ENCODE results near the gene IL12B.
A peak's percentile ranks its signal among the peaks of the same experiment; 100 is the strongest.
"Not testable (repeated sequence)": the region's sequence is repeated elsewhere in the genome, so short reads cannot be mapped to it uniquely, and the experiment has no call there.

The IL12B gene

DNA sequence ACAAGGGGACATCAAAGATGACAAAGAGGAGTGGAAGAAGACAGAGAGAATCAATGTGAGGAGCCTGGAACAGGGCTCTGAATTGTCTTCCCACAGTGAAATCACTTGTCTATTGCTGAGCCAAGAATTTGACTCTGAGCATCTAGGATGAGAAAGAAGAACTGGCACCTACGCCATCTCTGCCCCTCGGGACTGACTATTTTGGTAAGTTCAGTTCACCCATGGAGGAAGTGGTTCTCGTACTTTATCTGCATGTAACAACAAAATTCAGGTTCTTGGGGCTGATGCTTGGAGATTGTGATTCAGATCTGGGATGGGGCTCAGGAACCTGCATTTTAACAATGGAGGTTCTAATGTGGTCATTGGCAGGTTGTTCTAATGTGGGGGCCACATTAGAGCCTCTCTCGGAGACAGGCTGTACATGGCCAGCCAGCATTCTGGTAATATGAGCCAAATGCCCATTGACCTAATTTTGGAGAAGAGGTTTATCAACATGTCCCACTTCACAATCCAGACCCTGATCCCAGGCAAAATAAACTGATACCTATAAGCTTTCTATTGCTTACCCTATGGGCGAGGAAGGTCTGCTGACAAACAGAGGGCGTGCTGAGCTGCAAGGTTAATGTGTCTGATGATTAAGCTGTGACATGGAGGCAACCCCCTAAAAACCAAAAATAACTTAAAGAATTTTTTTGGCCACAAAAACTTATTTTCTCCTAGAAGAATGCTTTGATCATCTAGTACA, 2.7 kb upstream of the IL12B start:
- DNase-seq = no peak

DNA sequence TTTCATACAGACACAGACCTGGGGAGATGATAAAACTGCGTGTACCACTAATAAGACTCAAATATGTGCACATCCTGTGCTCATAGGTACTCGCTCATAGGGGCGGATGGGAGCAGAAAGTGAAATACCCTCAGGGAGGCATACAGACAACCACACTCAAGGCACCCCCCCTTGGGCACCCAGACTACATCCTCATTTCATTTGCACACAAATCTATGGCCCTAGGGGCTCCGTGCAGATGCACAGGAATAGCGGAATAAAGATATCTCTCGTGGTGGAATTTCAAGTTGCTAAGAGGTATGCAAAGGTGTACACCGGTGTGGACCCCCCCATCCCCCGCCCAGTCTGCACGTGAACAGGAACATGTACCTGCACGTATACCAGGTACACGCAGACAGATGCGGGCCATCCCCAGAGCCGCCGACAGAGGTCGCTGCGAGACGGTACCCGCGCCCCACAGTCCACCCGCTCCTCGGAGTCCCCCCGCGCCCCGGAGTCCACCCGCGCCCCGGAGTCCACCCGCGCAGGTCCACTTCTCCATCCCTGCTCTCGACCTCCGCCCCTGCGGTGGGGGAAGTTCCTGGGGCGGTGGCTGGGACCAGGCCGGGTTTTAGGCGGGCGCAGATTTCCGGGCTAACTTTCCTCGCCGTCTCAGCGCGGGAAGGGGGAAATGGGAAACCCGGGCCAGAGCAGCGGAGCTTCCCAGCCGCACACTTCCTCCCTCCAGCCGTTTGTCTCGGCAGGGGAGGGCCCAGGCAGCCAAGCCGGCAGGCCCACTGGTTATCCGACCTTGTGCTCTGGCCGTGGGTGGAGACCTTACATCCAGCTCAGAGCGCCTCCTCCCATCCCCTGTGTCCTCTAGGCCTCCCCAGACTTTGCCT, 1.0 kb upstream of the IL12B start:
- DNase-seq = peak; percentile 83

DNA sequence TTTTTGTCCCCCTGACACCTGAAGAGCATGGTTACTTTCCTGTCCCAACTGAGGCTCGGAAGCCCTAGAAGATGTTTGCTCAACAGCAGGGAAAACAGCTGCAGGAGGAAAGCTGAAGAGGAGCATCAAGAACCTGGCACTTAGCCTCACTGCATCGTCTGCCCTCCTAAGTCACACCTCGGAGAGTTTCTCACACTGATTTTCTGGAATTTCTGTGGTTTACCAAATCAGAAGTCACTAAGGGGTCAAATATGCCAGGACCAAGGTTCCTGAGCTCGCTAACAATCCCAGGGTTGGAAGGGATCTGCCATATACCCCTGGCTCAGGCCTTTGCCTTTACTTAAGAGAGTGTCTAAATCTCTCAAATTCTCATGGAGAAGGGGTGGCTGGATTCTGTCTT, 5.3 kb downstream of the IL12B start:
- DNase-seq = no peak

DNA sequence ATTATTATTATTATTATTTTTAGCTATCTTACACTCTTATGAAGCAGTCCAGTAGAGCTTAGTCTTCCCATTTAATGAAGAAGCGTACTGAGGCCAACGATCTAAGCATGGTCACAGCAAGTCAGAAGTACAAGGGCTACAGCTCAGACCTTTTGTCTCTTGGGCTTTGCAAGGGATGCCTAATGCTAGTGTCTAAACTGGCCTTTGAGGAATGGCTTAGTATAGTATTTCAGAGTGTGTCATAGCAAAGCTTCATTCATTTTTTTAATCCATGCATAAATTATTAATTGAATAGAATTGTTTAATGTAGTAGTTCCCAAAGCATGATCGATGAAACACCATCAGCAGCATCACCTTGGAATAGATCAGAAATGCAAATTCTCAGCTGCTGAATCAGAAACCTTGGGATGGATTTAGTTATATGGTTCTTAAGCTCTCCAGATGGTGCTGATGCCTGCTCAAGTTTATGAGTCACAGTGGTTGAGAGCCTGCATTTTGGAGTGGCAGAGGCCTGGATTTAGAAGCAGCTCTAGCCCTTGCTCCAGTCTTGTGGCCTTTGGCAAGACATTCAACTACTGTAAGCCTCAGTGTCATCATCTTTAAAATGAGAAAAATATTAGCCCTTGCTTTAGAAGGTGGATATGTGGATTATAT, 6.1 kb downstream of the IL12B start:
- no peak for DNase-seq

DNA sequence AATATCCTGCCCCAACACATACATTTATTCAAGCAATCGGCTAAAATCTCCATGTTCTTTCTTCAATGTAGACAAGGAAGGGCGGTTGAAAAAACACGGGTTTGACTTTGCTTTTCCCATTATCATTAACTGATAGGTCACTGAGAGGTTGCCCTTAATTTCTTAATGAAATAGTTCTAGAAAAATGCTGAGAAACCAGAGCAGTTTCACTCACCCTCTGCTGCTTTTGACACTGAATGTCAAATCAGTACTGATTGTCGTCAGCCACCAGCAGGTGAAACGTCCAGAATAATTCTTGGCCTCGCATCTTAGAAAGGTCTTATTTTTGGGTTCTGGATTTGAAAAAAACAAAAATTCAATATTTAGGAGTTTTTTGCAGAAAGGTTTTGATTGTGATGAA, 8.1 kb downstream of the IL12B start:
- no peak for DNase-seq

DNA sequence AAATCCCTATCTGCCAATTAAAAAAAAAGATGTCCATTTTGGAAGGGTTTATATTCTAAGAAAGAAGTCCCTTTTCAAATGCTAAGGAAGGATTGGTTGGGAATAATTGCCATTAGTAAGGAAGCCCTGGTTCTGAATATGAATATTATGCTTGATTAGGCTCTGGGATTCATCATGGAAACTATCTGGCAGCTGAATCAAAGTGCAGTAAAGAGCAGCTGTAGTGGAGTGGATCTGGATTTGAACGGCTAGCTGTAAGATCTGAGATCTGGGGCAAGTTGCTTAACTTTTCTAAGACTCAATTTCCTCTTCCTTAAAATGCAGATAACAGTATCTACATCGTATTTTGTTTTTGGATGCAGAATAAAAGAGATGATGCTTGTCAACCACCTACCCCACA, 10.5 kb downstream of the IL12B start:
- DNase-seq = no peak

DNA sequence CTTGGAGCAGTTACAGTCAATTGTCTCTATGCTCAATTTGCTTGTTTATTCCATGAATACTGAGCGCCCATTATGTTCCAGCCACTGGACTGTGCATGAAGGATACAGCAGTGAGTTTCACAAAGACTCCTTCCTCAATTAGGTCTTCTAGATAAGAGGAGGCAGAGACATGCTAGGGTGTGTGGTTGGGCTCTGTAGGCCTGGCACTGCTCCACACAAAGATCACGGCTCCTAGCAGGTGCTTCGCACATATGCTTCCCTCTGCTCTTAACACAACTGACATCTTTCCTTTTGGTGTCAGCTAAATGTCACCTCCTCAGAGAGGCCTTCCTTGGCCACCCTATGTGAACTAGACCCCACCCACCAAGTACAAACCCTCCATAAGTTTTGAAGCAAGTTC, 10.9 kb downstream of the IL12B start:
- no peak for DNase-seq

DNA sequence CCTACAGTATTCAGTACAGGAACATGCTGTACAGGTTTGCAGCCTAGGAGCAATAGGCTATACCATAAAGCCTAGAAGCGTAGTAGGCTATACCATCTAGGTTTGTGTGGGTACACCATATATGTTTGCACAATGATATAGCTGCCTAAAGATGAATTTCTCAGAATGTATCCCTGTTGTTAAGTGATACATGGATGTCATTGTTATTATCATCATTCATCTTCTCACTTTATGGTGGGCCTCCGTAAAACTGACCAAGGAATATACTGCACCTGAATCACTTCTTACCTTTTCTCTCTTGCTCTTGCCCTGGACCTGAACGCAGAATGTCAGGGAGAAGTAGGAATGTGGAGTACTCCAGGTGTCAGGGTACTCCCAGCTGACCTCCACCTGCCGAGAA, 11.8 kb downstream of the IL12B start:
- DNase-seq = no peak

DNA sequence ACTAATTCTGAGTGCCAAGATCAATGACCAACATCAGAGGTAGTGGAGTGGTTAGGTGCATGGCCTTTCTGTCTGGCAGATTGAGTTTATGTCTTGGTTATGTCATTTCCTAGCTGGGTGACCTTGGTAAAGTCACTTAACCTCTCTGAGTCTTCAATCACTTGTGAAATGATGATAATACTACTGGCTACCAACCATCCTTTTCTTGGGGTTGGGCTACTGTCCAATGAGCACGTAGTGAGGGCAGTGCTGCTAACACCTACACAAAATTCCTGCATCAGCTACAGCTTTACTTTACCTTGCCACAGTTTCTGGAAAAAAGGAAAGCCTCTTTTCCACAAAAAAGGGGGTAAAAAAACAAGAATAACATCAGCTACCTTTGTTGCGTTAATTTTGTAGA, 12.4 kb downstream of the IL12B start:
- DNase-seq = no peak

DNA sequence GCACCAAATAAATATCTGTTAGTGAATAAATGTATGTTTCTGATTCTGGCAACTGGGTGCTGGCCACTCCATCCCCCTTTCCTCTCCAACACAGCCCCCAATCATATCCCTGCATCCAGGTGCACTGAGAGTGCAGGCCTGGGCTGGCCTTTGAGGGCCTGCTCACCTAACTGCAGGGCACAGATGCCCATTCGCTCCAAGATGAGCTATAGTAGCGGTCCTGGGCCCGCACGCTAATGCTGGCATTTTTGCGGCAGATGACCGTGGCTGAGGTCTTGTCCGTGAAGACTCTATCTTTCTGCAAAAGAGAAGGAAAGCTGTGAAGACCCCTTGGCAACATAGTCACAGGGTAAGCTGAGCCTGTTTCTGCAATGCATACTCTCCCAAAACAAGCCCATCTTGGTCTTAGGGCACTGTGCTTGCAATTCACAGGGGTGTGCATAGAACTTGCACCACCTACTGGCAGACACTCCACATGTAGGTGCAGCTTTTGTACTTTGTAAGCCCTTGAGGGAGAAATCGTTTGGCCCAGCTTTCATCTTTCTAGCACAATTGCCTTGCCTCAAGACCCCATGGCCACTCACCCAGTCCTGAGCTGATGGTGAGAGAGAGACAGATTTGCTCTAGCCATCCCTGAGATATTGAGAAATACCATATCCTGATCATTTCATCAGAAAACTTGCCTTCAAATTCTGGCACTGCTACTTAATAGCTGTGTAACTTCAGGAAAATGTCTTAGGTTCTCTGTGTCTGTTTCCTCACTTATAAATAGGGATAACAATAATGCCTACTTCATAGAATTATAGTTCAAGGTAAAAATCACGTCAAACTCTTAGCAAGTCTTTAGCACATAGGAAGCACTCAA, 13.5 kb downstream of the IL12B start:
- DNase-seq = peak; percentile 51

DNA sequence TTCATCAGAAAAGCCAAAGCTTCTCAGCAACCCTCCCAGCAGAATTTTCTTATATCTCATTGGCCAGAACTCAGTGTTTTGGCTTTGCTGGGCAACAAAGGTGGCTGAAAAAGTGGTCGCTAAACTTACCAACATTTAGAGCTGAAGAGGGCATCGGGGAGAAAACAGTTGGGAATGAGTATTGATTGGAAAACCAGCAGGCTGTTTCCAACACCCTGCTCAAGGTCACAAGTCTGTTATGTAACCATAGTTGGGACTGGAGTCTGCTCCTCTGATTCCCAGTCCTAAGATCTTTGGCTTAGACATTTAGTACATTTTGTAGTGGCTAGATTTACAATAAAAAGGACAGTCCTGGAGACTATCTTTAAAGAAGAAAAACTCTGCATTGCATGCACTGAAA, 17.1 kb downstream of the IL12B start:
- no peak for DNase-seq

DNA sequence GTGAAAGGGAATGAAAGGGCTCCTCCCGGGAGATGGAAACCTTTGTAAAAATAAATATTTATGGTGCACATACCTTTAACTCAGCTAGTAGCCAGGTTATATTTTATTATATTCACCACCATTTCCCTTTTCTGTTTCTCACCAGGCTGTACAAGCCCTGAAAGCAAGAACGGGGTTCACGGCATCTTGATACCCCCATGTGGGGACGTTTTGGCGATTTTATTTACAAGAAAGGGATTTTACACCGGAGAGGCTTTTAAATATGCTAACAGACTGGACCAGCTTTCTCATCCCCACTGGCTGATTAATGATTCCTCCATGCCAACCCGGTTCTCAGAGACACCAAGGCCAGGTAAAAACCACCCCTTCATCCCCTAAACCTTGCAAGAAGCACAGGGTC, 19.2 kb downstream of the IL12B start:
- no peak for DNase-seq

DNA sequence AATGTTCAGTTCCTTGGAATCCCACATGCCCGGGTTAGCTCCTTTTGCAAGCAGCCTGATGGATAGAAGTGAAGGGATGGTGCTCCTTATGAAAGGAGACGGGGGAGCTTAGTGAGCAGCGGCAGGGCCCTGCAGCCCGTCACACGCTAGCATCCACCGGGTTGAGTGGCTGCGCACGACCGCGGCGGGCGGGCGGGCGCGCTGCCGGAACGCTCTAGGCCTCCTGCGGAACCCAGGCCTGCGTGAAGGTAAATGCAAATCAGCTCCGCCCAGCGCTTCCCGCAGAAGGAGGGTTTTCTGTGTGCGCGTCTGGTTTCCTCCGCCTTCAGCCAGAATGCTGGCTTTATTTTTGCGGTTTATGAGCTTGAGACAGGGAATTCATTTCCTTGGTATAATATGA, 19.8 kb downstream of the IL12B start:
- DNase-seq = peak; percentile 16

DNA sequence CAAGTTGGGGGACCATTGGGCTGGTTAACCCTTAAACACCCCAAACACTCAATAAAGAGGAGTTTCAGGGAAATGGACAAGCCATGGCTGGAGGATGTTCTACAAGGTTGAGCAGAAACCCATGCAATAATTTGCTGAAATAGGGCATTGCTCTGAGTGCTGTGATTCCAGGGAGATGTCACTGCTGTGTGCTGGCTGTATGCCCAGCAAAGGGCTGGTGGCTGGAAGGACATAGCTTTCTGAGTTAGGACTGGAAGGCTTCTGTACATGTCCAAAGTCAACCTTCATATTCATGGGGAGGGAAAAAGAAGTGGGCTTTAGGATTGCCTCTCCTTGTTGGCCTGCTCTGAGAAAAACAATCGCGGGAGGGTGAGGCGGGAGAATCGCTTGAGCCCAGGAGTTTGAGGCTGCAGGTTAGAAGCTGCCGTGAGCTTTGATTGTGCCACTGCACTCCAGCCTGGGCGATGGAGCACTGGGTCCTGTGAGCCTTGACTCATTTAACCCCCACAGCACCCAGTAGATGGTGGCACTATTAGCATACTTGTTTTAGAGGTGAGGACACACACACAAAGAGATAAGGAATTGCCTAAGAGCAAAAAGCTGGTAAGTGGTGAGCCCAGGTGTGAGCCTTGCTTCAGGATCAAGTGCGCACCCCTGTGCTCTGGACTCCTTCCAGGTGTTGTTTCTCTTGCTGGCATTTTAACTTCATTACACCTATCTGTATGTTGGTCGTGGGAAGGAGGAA, 20.4 kb downstream of the IL12B start:
- DNase-seq = no peak

DNA sequence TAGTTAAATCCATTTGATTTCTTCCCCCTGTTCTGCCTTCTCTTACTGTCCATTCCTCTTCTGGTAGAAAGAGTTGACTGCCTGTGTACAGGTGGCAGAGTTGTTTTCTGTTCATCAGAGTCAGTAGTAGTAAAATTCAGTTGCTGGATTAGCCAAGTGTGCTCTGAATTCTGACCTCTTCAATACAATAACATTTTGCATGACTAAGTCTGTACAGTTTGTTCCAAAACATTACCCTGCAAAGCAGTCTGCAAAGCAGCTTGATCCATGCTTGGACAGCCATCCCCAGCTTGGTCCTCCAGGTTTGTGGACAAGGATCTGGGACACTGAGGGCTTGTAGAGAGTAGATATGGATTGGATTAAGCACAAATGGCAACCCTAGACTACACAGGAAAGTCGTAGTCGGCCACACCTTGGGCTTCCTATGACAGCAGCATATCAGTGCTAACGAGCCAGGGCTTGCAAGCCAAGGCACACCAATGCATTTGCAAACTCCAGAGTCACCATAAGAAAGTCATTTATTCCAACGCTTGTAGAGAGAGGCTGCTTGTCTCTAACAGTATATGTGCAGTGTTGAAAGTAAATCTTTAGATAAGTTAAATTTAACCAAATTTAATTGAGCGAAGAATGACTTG, 25.2 kb downstream of the IL12B start:
- no peak for DNase-seq

DNA sequence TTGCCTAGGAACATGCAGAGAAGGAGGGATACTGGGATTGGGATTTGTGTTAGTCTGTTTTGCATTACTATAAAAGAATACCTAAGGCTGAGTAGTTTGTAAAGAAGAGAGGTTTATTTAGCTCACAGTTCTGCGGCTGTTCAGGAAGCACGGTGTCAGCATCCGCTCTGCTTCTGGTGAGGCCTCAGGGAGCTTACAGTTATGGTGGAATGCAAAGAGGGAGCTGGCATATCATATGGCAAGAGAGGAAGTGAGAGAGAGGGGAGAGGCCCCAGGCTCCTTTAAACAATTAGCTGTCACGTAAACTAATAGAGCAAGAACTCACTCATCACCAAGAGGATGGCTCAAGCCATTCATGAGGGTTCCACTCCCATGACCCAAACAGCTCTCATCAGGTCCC, 27.0 kb downstream of the IL12B start:
- no peak for DNase-seq

DNA sequence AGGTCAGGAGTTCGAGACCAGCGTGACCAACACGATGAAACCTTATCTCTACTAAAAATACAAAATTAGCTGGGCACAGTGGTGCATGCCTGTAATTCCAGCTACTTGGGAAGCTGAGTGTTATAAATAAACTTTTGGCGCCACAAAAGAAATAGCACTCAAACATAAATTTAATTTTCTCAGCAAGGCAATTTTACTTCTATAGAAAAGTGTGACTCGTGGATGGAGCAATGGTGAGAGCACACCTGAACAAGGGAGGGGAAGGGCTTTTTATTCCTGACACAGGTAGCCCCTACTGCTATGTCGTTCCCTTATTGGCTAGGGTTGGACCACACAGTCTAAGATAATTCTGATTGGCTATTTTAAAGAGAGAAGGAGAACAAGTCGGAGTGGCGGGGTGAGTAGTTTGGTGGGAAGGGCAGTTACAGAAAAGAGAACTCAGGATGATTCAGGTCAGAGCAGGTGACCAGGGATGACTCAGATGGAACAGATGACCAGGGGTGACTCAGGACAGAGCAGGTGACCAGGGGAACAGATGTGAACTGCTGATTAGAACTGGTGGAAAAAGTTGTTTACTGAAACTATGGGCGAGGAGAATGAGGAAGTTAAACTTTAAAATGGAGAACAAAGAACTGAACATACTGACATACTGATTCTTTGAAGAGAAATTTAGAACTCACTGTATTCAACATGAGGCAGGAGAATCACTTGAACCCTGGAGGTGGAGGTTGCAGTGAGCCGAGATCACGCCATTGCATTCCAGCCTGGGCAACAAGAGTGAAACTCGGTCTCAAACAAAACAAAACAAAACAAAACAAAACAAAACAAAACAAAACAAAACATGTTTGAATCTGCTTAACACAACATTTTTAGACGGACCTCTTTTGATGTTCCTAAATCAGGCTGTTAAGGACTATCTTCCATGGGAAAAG, 28.1 kb downstream of the IL12B start:
- not testable (repeated sequence) for DNase-seq

DNA sequence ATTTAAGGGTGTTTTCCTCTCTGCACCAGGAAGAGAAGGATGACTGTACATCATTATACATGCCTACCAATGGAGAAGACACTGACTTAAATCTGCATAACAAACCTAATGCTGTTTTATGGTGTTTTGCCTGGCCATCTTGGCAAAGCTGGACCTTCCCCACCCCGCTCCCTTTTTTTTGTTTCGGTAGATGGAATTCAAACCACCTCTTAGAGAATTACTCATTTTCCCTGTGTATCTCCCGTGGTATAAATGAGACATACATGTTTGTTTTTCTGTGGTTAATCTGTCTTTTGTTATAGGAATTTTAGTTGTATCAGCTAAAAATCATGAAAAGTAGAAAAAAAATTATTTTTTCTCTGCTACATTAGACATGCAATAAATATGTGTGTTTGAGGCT, 28.8 kb downstream of the IL12B start:
- no peak for DNase-seq

DNA sequence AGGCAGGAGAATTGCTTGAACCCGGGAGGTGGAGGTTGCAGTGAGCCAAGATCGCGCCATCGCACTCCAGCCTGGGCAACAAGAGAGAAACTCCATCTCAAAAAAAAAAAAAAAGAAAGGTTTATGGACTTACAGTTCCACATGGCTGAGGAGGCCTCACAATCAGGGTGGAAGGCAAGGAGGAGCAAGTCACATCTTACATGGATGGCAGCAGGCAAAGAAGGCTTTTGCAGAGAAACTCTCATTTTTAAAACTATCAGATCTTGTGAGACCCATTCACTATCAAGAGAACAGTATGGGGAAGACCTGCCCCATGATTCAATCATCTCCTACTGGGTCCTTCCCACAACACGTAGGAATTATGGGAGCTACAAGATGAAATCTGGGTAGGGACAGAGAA, 33.0 kb downstream of the IL12B start:
- DNase-seq = not testable (repeated sequence)

DNA sequence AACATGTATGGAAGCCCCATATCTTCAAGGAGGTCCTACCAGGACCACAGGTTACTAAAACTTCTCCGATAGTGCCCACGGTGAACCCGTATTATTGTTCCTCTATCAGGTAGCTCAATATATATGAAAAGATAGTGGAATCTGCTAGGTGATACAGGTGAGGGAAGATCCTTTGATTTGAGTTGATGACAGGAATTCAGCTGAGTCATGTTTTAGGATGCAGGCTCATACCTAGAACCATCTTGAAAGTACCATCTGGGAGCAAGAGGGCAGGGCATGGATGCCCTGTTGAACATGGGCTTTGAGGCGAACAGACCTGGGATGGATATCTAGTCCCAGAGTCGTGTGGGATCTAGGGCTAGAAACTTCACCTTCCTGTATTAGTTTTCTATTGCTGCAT, 35.4 kb downstream of the IL12B start:
- DNase-seq = no peak
